GM10248 (cell line): Measurements from ENCODE around the gene FUZ.
"Not testable (repeated sequence)": the region's sequence is repeated elsewhere in the genome, so short reads cannot be mapped to it uniquely, and the experiment has no call there.

Source experiments
- CTCF ChIA-PET: fragments of 300-600 bp; sonication (Branson Sonifier 250); formaldehyde crosslinking; extraction: SDS; loops from one replicate; lab custom pipeline; 2021; ENCODE audit warnings: antibody characterized with exemption; lab: Yijun Ruan, JAX
- POLR2A ChIA-PET: fragments of 350-650 bp; sonication (Branson Sonifier 250); formaldehyde crosslinking; extraction: SDS; loops from one replicate; lab custom pipeline; 2020; ENCODE audit warnings: antibody characterized with exemption; lab: Yijun Ruan, JAX
- DNase-seq: peaks from one replicate; pipeline ENCODE4 v3.0.0; 2012; ENCODE audit errors: extremely low spot score
- TF ChIP-seq, protein P1 (sequence below): IDR thresholded peaks from 2 replicates; pipeline ENCODE4 v1.5.1; 2012; ENCODE audit warnings: mild to moderate bottlenecking, low read depth; ENCODE audit errors: extremely low read depth, missing control alignments, control extremely low read depth

FUZ gene

DNA sequence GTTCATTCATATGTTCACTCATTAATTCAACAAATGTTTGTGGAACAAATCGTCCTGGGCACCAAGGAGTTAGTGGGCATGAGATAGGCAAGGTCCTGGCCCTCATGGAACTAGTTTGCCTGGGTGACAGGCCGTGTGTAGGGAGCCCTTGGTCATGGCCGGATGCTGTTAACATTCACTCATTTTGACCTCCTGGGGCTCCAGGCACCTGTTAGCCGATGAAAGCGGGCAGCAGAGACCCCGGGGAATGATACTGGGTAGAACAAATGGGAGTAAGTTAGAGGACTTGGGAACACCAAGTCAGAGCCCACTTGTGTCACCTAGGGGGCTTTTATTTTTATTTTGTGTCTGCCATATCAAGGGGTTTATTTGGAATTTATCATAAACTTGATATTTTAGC lies 11.6 kb upstream of the FUZ start:
- TF ChIP-seq, protein P1, sequence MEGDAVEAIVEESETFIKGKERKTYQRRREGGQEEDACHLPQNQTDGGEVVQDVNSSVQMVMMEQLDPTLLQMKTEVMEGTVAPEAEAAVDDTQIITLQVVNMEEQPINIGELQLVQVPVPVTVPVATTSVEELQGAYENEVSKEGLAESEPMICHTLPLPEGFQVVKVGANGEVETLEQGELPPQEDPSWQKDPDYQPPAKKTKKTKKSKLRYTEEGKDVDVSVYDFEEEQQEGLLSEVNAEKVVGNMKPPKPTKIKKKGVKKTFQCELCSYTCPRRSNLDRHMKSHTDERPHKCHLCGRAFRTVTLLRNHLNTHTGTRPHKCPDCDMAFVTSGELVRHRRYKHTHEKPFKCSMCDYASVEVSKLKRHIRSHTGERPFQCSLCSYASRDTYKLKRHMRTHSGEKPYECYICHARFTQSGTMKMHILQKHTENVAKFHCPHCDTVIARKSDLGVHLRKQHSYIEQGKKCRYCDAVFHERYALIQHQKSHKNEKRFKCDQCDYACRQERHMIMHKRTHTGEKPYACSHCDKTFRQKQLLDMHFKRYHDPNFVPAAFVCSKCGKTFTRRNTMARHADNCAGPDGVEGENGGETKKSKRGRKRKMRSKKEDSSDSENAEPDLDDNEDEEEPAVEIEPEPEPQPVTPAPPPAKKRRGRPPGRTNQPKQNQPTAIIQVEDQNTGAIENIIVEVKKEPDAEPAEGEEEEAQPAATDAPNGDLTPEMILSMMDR: no peak
- POLR2A ChIA-PET: no interaction called here
- DNase-seq: no peak
- CTCF ChIA-PET: interaction anchor here (1.2 kb wide), 1 partner anchor 20 kb away, joined by 3 read pairs; no protein-coding TSS in a partner anchor

GRCh38 chr19:49823472-49823871 lies 10.4 kb upstream of the FUZ start:
- TF ChIP-seq, protein P1: no peak
- DNase-seq: no peak
- CTCF ChIA-PET: interaction anchor here (1.2 kb wide), 1 partner anchor 21 kb away, joined by 3 read pairs; no protein-coding TSS in a partner anchor
- POLR2A ChIA-PET: no interaction called here

DNA sequence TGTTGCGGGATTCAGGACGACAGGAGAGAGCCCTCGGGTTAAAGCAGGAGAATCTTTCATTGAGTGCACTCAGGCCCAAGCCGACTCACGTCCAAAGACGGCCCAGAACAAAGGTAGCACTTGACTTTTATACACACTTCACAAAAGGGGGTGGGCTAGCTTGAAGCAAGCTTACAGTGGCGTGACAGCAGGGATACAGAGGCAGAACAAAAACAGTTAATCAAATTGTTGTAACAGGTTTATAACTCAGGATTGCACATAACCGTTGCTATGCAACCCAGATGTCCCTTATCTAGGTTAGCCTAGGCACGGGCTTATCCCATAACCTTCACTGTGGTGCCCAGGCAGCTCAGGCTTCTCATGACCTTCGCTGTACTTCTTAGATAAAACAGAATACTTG lies 7.0 kb upstream of the FUZ start:
- CTCF ChIA-PET: interaction anchor here (0.9 to 1.2 kb wide), 2 partner anchors 13 to 316 kb away, joined by 3 read pairs; no protein-coding TSS in a partner anchor
- TF ChIP-seq, protein P1: no peak
- POLR2A ChIA-PET: no interaction called here
- DNase-seq: no peak

GRCh38 chr19:49819452-49820115 lies 6.5 kb upstream of the FUZ start:
- ChIA-PET CTCF (interaction anchor here (0.9 to 1.2 kb wide), 3 partner anchors 12 to 316 kb away, joined by 3 to 4 read pairs (median 3); no protein-coding TSS in a partner anchor), POLR2A (interaction anchor here (0.7 kb wide), 1 partner anchor 533 kb away, joined by 3 read pairs; no protein-coding TSS in a partner anchor)
- not testable (repeated sequence) for DNase-seq

DNA sequence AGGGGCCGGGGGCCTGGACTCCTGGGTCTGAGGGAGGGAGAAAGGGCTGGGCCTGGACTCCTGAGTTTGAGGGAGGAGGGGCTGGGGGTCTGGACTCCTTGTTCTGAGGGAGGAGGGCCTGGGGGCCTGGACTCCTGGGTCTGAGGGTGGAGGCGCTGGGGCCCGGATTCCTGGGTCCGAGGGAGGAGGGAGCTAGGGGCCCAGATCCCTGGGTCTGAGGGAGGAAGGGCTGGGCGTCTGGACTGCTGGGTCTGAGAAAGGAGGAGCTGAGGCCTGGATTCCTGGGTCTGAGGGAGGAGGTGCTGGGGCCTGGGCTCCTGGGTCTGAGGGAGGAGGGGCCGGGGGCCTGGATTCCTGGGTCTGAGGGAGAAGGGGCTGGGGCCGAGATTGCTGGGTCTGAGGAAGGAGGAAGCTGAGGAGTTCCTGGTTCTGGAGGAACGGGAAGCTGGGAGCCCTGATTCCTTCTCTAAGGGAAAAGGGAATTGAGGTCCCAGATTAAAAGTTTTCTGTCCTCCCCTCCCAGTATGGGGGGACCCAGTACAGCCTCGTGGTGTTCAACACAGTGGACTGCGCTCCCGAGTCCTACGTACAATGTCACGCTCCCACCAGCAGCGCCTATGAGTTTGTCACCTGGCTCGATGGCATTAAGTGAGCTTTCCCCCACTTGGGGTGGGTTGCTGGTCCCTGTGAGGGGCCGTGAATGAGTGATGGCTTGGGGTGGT lies 5.7 kb upstream of the FUZ start:
- ChIA-PET POLR2A (interaction anchor here (0.7 kb wide), 1 partner anchor 533 kb away, joined by 3 read pairs; no protein-coding TSS in a partner anchor), CTCF (interaction anchor here (1.0 kb wide), 2 partner anchors 9 to 249 kb away, joined by 3 to 4 read pairs; no protein-coding TSS in a partner anchor)
- DNase-seq: no peak
- TF ChIP-seq, protein P1: no peak

GRCh38 chr19:49817964-49818648 lies 5.0 kb upstream of the FUZ start, which contains the start of gene MED25:
Gene MED25, plus strand, starts transcription at chr19:49818289. Its CDS starts 53 bp downstream, at chr19:49818342.
- peak; percentile 93 for DNase-seq
- ChIA-PET POLR2A (no interaction called here), CTCF (interaction anchor here (1.0 kb wide), 1 partner anchor 9 kb away, joined by 3 read pairs; no protein-coding TSS in a partner anchor)
- TF ChIP-seq, protein P1: no peak
